Measurements from ENCODE around the gene TOP3B.

GRCh38 chr22:21941921-21942320, 40.7 kb downstream of the TOP3B start:
- no peak for TF ChIP-seq CTCF (conservative IDR thresholded peaks at IDR 0.05; ENCODE audit: low read depth, low read length)
- TF ChIP-seq EZH2 (IDR thresholded peaks at IDR 0.05; ENCODE audit: low read length, unreplicated experiment), result no peak
- TF ChIP-seq EZH2phosphoT487 (IDR thresholded peaks at IDR 0.05; ENCODE audit: borderline replicate concordance, low read length), result no peak

Measured in PC-3 (cell line).